Measurements from ENCODE around the gene PTGIR.

Gene PTGIR

GRCh38 chr19:46616631-46617322, 8.1 kb downstream of the PTGIR start:
- peak in 1 of 2 experiments; percentile 52 for DNase-seq (ENCODE audit: low read depth in 2 of 2)

DNA sequence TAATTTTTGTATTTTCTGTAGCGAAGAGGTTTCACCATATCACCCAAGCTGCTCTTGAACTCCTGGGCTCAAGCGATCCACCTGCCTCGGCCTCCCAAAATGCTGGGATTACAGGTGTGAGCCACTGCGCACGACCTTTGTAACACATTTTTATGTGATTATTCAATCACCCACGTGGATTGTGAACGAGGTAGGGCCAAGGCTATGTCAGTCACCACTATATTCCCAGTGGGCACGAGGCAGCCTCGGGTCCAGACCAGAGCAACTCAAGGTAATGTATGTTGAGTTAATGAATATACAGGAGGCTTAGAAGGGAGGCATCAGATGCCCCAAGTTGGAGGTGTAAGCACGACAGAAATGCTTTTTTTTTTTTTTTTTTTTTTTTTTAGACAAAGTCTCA, 8.9 kb downstream of the PTGIR start:
- DNase-seq (ENCODE audit: low read depth in 2 of 2): no peak

DNA sequence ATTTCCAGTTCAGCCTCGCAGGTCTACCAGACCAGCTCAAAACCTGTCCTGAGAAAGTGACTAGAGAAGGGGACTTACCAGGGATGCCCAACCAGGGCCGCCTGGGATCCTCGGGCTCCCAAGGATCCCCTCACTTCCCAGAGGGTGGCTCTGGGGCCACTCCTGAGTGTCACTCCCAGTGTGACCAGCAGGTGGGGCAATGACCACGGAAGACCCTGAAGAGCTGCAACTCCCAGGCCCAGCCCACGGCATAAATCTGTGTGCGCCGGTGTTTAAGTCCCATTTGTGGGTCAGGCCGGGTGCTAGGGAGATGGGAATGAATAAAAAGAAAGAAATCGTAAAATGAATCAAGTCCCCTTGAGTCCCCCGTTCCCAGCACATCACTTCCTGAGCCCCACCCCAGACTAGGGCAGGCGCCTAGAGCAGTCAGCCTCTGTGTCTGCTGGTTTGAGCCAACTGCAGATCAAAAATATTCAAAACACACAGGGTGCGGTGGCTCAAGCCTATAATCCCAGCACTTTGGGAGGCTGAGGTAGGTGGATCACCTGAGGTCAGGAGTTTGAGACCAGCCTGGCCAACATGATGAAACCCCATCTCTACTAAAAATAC, 10.7 kb downstream of the PTGIR start:
- DNase-seq (ENCODE audit: low read depth in 2 of 2): peak; percentile 66 to 87

DNA sequence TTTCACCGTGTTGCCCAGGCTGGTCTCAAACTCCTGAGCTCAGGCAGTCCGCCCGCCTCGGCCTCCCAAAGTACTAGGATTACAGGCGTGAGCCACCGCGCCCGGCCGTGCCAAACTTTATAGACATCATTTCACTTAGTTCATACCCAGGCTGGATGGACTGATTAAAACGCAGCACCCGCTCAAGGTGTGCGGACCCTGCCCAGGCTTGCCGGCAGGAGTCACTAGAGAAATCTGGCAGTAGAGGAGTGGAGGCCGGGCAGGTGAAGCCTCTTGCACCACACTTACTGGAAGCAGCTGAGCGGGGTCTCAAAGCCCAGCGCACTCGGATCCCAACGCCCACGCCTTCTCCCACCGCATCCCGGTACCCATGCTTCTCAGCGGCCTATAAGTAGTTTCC, 11.4 kb downstream of the PTGIR start:
- no peak for DNase-seq (ENCODE audit: low read depth in 2 of 2)

GRCh38 chr19:46611776-46612175, 13.1 kb downstream of the PTGIR start:
- no peak for DNase-seq (ENCODE audit: low read depth in 2 of 2)

GRCh38 chr19:46610851-46611770, 13.8 kb downstream of the PTGIR start:
- peak in 1 of 2 experiments; percentile 35 for DNase-seq (ENCODE audit: low read depth in 2 of 2)

- DNase-seq (ENCODE audit: low read depth in 2 of 2): no peak
Observed at GRCh38 chr19:46610413-46610775, 14.5 kb downstream of the PTGIR start.

DNA sequence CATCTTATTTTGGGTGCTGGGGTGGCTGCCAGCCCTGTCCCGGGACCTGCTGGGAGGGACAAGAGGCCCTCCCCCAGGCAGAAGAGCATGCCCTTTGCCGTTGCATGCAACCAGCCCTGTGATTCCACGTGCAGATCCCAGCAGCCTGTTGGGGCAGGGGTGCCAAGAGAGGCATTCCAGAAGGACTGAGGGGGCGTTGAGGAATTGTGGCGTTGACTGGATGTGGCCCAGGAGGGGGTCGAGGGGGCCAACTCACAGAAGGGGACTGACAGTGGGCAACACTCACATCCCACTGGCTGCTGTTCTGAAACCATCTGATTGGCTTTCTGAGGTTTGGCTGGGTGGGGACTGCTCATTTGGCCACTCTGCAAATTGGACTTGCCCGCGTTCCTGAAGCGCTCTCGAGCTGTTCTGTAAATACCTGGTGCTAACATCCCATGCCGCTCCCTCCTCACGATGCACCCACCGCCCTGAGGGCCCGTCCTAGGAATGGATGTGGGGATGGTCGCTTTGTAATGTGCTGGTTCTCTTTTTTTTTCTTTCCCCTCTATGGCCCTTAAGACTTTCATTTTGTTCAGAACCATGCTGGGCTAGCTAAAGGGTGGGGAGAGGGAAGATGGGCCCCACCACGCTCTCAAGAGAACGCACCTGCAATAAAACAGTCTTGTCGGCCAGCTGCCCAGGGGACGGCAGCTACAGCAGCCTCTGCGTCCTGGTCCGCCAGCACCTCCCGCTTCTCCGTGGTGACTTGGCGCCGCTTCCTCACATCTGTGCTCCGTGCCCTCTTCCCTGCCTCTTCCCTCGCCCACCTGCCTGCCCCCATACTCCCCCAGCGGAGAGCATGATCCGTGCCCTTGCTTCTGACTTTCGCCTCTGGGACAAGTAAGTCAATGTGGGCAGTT, 15.1 kb downstream of the PTGIR start:
- no peak for DNase-seq (ENCODE audit: low read depth in 2 of 2)

DNA sequence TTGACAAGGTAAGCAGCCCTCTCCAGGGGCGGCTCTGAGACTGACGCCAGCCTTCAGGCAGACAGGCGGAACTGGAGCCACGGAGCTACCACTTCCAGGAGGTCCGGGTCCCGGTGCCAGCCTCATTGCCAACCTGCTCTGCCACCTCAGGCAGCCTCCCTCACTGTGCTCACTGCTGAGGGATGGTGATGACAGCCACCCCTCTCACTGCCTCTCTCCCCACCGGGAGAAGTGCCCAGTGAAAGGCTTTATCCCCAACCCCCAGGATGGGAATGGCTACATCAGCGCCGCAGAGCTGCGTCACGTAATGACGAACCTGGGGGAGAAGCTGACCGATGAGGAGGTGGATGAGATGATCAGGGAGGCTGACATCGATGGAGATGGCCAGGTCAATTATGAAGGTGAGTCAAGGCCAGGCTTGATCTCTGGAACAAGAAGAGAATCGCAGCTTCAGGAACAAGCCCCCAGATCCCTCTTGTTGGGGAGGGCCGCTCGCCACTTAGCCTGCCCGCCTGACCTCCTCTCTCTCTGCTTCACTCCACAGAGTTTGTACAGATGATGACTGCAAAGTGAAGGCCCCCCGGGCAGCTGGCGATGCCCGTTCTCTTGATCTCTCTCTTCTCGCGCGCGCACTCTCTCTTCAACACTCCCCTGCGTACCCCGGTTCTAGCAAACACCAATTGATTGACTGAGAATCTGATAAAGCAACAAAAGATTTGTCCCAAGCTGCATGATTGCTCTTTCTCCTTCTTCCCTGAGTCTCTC, 16.1 kb downstream of the PTGIR start:
- no peak for DNase-seq (ENCODE audit: low read depth in 2 of 2)

GRCh38 chr19:46608178-46608577, 16.7 kb downstream of the PTGIR start:
- DNase-seq (ENCODE audit: low read depth in 2 of 2): no peak

GRCh38 chr19:46607448-46607841, 17.4 kb downstream of the PTGIR start:
- no peak for DNase-seq (ENCODE audit: low read depth in 2 of 2)

- DNase-seq (ENCODE audit: low read depth in 2 of 2): no peak
Observed at GRCh38 chr19:46606681-46607447, 18.0 kb downstream of the PTGIR start.

GRCh38 chr19:46606019-46606418, 18.9 kb downstream of the PTGIR start:
- no peak for DNase-seq (ENCODE audit: low read depth in 2 of 2)

- DNase-seq (ENCODE audit: low read depth in 2 of 2): no peak
Observed at GRCh38 chr19:46605356-46605821, 19.5 kb downstream of the PTGIR start.

DNA sequence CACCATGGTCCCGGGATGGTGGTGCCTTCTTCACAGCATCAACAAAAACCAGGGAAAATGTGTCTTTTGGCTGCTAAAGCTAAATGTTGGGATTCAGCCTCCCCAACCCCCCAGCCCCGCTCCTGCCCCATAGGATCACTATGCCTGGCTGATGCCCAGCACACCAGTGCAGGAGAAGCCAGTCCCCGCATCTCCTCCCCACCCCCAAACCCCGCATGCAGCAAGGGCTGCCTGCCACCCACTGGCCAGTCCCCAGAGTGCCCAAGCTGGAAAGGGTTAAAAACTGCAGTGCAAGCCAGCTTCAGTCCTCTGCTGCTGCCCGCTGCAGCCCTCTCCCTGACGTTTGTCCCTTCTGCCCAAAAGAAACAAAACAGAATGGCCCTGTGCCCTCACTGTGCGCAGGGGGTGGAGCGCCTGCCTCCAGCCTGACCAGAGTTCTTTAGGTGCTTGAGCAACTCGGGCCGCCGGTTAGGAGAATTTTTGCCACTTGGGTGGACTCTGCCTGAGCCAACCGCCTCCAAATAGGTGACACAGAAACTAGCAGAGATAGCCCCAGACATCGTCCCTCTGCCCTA, 20.0 kb downstream of the PTGIR start:
- DNase-seq (ENCODE audit: low read depth in 2 of 2): no peak

- DNase-seq (ENCODE audit: low read depth in 2 of 2): no peak
Observed at GRCh38 chr19:46603752-46604231, 21.1 kb downstream of the PTGIR start.

DNA sequence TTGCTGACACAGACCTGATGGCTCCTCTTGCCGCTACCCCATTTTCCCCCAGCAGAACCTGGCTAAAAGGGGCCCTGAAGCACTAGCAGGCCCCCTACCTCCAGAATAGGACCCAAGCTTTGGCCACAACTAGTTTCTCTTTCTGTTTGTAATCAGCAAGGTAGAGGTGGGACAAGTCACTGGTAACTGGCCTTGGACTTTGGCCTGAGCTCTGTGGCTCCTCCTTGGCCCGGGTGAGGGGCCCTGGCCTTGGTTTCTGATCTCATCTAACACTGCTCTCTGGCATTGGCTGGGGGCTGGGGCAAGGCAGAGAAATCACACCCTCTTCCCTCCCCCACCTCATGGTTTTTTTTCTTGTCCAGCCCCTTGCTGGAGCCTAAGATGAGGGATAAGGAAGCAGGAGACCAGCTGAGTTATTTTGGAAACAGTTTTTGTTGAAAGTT, 21.7 kb downstream of the PTGIR start:
- no peak for DNase-seq (ENCODE audit: low read depth in 2 of 2)

GRCh38 chr19:46602392-46603194, 22.3 kb downstream of the PTGIR start:
- DNase-seq (ENCODE audit: low read depth in 2 of 2): peak; percentile 54 to 64
